GM10248 (cell line): ENCODE measurements around the gene SNF8.

Source experiments
- CTCF ChIA-PET: fragments of 300-600 bp; sonication (Branson Sonifier 250); formaldehyde crosslinking; extraction: SDS; loops from one replicate; lab custom pipeline; 2021; ENCODE audit warnings: antibody characterized with exemption; lab: Yijun Ruan, JAX
- POLR2A ChIA-PET: fragments of 350-650 bp; sonication (Branson Sonifier 250); formaldehyde crosslinking; extraction: SDS; loops from one replicate; lab custom pipeline; 2020; ENCODE audit warnings: antibody characterized with exemption; lab: Yijun Ruan, JAX
- DNase-seq: peaks from one replicate; pipeline ENCODE4 v3.0.0; 2012; ENCODE audit errors: extremely low spot score
- CTCF ChIP-seq: IDR thresholded peaks from 2 replicates; pipeline ENCODE4 v1.5.1; 2012; ENCODE audit warnings: mild to moderate bottlenecking, low read depth; ENCODE audit errors: extremely low read depth, missing control alignments, control extremely low read depth

SNF8 gene

GRCh38 chr17:48985436-48986245, 41.0 kb upstream of the SNF8 start:
- ChIA-PET POLR2A (no interaction called here), CTCF (interaction anchor here (1.3 to 2.0 kb wide), 3 partner anchors 10 to 47 kb away, joined by 3 to 6 read pairs (median 3); no protein-coding TSS in a partner anchor)
- no peak for TF ChIP-seq CTCF
- no peak for DNase-seq

- ChIA-PET POLR2A (no interaction called here), CTCF (no interaction called here)
Measured at GRCh38 chr17:48981927-48982539, 37.4 kb upstream of the SNF8 start.

GRCh38 chr17:48973806-48974205, 29.2 kb upstream of the SNF8 start:
- CTCF ChIA-PET, result interaction anchor here (1.1 to 1.5 kb wide), 2 partner anchors 95 to 300 kb away, joined by 3 to 4 read pairs; no protein-coding TSS in a partner anchor
- no peak for DNase-seq
- POLR2A ChIA-PET, result no interaction called here
- TF ChIP-seq CTCF, result no peak

More at GRCh38 chr17:48981927-48982539, 37.4 kb upstream of the SNF8 start:
- DNase-seq, result no peak
- no peak for TF ChIP-seq CTCF

- no peak for DNase-seq
- CTCF ChIA-PET, result interaction anchor here (1.5 kb wide), 1 partner anchor 94 kb away, joined by 4 read pairs; no protein-coding TSS in a partner anchor
- TF ChIP-seq CTCF, result no peak
- POLR2A ChIA-PET, result no interaction called here
Measured at GRCh38 chr17:48972749-48973097, 28.1 kb upstream of the SNF8 start.

GRCh38 chr17:48970865-48971687, 26.4 kb upstream of the SNF8 start:
- ChIA-PET CTCF (interaction anchor here (0.9 to 1.0 kb wide), 2 partner anchors 14 to 62 kb away, joined by 3 to 4 read pairs; no protein-coding TSS in a partner anchor), POLR2A (no interaction called here)
- no peak for TF ChIP-seq CTCF
- DNase-seq, result no peak

GRCh38 chr17:48970224-48970623, 25.6 kb upstream of the SNF8 start:
- CTCF ChIA-PET, result interaction anchor here (0.6 to 1.0 kb wide), 5 partner anchors 15 to 166 kb away, joined by 3 to 4 read pairs (median 3); no protein-coding TSS in a partner anchor

More at GRCh38 chr17:48970224-48970623, 25.6 kb upstream of the SNF8 start:
- POLR2A ChIA-PET, result no interaction called here
- TF ChIP-seq CTCF, result no peak
- DNase-seq, result no peak
